Amygdala (tissue), 56 donors: ENCODE results near the gene CIT.
A peak's percentile ranks its signal among the peaks of the same experiment; 100 is the strongest.

Source experiments
- DNase-seq, 56 donors: peaks; one replicate each; lab custom pipeline; 2025; lab: John Stamatoyannopoulos, UW

CIT gene

DNA sequence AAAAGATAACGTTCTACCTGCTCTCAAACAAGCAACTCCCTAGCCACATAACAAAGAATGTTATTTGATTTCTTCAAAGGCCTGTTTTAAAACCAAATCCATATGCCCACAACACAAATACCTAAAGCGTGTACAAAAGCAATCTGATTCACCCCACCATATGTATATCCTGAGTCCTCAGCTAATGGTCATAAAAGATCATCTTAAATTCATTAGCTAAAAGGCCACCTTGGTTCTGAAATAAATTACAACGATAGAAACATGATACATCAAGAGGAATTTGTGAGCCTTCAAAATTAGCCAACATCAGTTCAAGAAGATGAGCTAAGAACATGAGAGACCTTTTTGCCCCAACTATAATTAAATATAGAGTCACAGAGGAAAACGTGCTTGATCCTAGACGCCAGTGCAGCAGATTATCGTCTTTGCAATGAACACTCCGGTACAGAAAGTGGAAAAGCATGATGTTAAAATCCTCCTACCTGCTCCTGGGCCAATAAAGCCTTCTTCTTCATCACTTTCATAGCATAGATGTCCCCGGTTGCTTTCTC lies 20.0 kb downstream of the CIT start:
- no peak for DNase-seq

DNA sequence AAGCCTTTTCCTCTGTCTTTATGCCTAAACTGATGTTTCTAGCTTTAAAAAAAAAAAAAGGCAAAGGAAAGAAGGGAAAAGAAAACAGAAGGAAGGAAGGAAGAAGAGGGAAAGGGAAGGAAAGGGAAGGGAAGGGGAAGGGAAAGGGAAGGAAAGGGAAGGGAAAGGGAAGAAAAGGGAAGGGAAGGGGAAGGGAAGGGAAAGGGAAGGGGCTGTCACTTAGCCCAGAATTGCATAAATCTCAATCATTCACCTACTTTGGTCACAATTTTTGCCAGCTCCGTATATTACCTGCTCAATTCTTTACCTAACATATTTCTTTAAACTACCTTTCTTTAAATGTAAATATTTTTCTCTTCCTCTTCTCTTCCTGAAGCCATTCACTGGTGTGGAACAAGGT lies 26.8 kb downstream of the CIT start:
- DNase-seq = no peak

- DNase-seq = peak in 3 of 56 donors; percentile 1 to 8 (median 5)
These were observed 34.0 kb downstream of the CIT start for GRCh38 chr12:119843100-119843499.

DNA sequence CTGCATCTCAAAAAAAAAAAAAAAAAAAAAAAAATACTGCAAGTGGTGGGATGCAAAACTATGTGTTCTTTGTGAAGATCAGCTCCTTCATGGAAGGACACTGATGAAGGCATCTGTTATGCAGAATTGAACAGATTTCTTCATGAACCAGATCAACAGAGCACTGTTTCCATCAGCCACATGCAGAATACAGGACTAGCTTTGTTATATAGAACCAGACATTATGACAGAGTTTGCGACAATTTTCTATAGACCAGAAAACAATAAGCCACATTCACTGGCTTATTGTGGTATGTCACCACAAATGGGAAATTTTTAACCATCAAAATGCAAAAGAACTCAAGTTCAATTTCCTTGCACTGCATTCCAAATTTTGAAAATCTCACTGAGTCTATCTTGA lies 34.7 kb downstream of the CIT start:
- DNase-seq = peak in 1 of 56 donors; percentile 5

GRCh38 chr12:119841433-119842210 lies 35.5 kb downstream of the CIT start:
- DNase-seq = no peak

- DNase-seq = no peak
These were observed 36.5 kb downstream of the CIT start for GRCh38 chr12:119840582-119840981.

DNA sequence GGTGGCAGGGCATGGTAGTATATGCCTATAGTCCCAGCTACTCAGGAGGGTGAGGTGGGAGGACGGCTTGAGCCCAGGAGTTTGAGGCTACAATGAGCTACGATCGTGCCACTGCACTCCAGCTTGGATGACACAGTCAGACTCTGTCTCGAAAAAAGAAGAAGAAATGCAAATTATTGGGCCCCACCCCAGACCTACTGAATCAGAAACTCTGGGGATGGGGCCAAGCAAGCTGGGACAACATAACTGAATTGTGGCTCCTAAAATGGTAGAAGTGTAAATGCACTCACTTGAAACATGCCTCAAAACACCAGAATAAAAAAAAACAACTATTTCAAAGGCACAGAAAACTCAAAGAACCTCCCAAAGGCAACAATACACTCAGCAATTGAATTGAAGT lies 37.0 kb downstream of the CIT start:
- DNase-seq = no peak

DNA sequence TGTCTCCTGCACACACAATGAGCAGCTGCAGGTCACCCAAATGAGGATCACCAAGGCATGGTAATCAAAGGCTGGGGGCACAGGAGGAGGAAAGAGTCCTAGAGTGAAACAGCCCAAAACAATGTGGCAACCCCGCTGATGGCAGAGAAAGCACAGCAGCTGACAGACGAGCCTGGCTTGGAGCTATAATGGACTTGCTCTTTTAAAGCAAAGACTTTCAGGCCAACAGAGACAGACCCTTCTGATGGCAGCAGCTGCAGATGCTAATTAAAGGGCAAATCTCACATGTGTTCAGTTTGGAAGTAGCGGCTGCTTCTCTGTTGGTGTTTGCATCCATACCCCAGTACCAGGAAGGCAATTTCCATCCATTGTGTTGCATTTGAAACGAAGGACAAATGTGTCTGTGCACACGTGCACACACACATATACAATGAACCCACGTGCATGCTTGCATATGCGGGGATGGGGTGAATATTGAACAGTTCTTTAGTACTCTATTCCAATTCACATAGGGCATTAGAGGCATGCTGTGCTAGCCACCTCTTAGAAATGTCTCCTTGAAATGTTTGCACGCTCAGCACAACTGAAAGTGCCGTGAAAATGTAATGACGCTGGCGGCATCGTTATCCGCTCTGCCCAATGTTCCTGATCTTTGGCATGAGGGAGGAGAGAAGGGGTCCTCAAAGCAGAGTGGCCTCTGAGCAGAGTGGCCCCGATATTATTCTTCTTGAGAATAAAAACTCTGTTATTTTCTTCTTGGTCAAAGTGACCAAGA lies 38.1 kb downstream of the CIT start:
- no peak for DNase-seq

DNA sequence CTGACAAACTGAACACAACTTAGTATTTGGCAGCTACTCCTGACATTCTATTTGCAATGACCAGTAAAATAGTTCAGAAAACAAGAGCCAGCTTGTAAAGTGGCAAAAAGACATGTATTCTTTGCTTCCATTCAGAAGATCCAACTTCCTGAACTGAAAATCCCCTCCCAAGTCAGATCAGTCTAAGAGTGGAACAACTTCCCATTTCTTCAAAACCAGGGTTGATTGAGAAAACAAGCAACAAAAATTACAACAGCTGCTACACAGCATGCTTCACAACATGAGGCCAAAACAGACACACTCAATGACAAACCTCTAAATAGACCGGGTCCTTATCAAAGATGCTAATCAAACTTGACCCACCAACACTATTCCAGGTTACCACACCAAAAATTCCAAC lies 40.3 kb downstream of the CIT start:
- no peak for DNase-seq

- no peak for DNase-seq
These were observed 42.1 kb downstream of the CIT start for GRCh38 chr12:119835068-119835467.

- no peak for DNase-seq
These were observed 47.7 kb downstream of the CIT start for GRCh38 chr12:119829439-119829838.

GRCh38 chr12:119828300-119828699 lies 48.8 kb downstream of the CIT start:
- DNase-seq = no peak

DNA sequence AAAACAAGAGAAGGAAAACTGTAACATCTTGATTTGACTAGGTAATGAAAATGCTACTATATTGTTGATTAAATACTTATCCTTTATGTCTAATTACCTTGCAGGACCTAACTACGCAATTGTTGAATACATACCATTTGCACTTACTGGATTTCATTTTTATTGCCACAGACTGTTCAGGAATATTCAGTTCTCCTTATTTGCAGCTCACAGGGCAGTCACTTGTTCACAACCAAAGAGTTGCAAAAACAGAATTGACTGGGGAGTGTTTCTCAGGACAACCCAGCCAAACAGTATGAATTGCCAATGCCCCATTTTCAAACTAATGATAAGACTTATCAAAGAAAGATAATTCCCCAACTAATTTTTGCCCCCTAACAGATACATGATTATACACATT lies 49.4 kb downstream of the CIT start:
- DNase-seq = no peak

GRCh38 chr12:119826661-119827445 lies 50.3 kb downstream of the CIT start:
- no peak for DNase-seq

GRCh38 chr12:119825262-119825661 lies 51.9 kb downstream of the CIT start:
- DNase-seq = no peak

- no peak for DNase-seq
These were observed 55.1 kb downstream of the CIT start for GRCh38 chr12:119822046-119822445.

DNA sequence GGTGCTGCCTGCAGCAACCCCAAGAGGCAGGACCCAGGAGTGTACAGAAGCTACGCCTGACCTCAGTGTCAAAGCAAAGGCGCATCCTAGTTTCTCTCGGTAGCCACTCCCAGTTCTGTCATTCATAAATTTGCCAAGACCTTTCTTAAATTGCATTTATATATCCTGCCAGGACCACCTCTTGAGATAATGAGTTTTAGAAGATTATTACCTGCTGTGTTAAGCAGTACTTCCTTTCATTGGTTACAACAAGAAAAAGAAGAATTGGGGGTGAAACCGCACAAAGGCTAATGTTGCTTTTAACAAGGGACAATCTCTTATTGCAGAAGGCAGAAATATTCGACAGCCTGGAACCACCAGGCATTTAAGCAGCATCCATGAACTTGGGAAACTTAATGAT lies 57.8 kb downstream of the CIT start:
- DNase-seq = no peak

- DNase-seq = no peak
These were observed 59.4 kb downstream of the CIT start for GRCh38 chr12:119817546-119818343.

DNA sequence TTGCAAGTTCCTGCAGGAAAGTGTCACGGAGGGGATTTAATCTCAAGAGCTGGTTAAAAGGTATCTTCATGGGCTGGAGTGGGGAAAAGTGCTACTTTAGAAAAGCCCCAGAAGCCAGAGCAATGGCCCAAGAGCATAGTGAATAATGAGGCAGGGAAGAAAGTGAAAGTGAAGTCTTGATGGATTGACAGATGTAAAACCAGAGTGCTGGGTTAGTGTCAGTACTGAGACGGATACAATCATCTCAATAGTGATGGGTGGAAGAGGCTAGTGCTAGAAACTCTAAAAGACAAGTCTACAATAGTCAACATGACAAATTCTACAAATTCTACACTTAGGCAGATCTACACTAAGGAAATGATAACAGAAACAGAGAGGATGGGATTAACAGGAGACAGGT lies 68.1 kb downstream of the CIT start:
- no peak for DNase-seq

DNA sequence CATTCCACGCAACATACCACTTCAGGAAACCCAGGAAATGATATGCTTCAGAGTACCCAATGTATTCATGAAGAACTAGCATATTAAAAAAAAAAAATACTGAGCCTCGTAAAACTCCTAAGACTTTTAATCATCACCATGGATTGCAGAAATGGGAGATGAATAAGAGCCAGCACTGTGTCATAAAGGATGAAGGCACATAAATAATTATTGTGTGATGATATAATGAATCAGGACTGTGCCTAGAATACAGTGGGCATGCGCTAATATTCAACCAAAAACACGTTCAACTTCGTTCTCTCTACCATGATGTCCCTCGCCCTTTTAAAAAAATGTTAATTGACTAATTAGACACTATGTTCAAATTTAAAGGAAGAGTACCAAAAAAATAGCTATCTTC lies 68.7 kb downstream of the CIT start:
- DNase-seq = no peak
